HCT116 (cell line): ENCODE results near the gene NUP153. TPM values are rescaled to one million over a fixed set of nuclear protein-coding genes. Genes with fewer than 3 reads are reported as not detected.

Experiments
- ATAC-seq: fragments of 200-7000 bp; cut with Tn5 transposase; 2 replicates; pipeline ENCODE4 v1.9.1; 2020; ENCODE audit warnings: mild to moderate bottlenecking, moderate library complexity
- BruUV-seq: library from RNA; stranded (reverse); fragments of 400-500 nt; replicated peaks from 2 replicates; lab custom pipeline; 2021; lab: Mats Ljungman, UMichigan
- CTCF ChIA-PET: fragments of 300-600 bp; sonication (Branson Sonifier 250); formaldehyde crosslinking; loops from one replicate; lab custom pipeline; 2021; ENCODE audit warnings: antibody characterized with exemption; lab: Charles Lee
- POLR2A ChIA-PET: fragments of 300-600, 350-600 bp; sonication (Branson Sonifier 250); formaldehyde crosslinking; loops from one replicate; lab custom pipeline; 2021; ENCODE audit warnings: antibody characterized with exemption; lab: Charles Lee
- RAD21 ChIA-PET, 2 experiments: fragments of 300-600 bp; sonication (Branson Sonifier 250); formaldehyde crosslinking; loops; one replicate each; lab custom pipeline; 2023; ENCODE audit warnings: low total read pairs in 2 of 2; ENCODE audit not compliant: uncharacterized antibody in 2 of 2, unreplicated experiment in 2 of 2, low non-redundant PET in 1 of 2; lab: Charles Lee
- DNase-seq: peaks from one replicate; pipeline ENCODE4 v3.0.0-alpha.2; 2010; ENCODE audit warnings: low read depth, low spot score
- H2AFZ ChIP-seq: fragments of 200-600 bp; shearing (Covaris generic), sonication (generic); 2 replicates; pipeline ENCODE4 v1.6.1; 2017; ENCODE audit warnings: low read depth, mixed run types, mixed read lengths, antibody characterized with exemption, low read length; ENCODE audit not compliant: poor library complexity, severe bottlenecking
- H3K27ac ChIP-seq: 2 replicates; pipeline ENCODE4 v1.5.1; 2012; ENCODE audit warnings: low read depth, low read length
- H3K27me3 ChIP-seq: fragments of 200-600 bp; sonication (generic); 2 replicates; pipeline ENCODE4 v1.6.1; 2016; ENCODE audit warnings: mixed run types, low read length, mixed read lengths; ENCODE audit not compliant: insufficient read depth
- H3K36me3 ChIP-seq, 2 experiments: fragments of 200-500 bp in 1 of 2; fragments of 200-600 bp in 1 of 2; sonication (Bioruptor generic) in 1 of 2; sonication (generic) in 1 of 2; 2 replicates each; pipeline versions ENCODE4 v1.5.1 to v1.6.1; 2014 to 2016; ENCODE audit warnings: low read length in 2 of 2, inconsistent platforms in 1 of 2, mixed read lengths in 1 of 2, mixed run types in 1 of 2; ENCODE audit not compliant: insufficient read depth in 2 of 2, control insufficient read depth in 1 of 2
- H3K4me1 ChIP-seq, 2 experiments: fragments of 200-600 bp in 1 of 2; sonication (generic) in 1 of 2; 2 replicates each; pipeline versions ENCODE4 v1.5.1 to v1.6.1; 2012 to 2017; ENCODE audit warnings: low read length in 2 of 2, inconsistent platforms in 1 of 2, mild to moderate bottlenecking in 1 of 2, mixed read lengths in 1 of 2, mixed run types in 1 of 2, moderate library complexity in 1 of 2; ENCODE audit not compliant: insufficient read depth in 2 of 2, control insufficient read depth in 1 of 2
- H3K4me2 ChIP-seq: fragments of 200-600 bp; sonication (generic); 2 replicates; pipeline ENCODE4 v1.6.1; 2017; ENCODE audit warnings: mixed run types, low read length, mixed read lengths
- H3K4me3 ChIP-seq, 2 experiments: fragments of 200-600 bp in 1 of 2; sonication (generic) in 1 of 2; replicated peaks in 1 of 2; 2 replicates each; pipeline ENCODE4 v1.5.1; 2011 to 2016; ENCODE audit warnings: low read length in 2 of 2, control low read depth in 1 of 2, low read depth in 1 of 2, mild to moderate bottlenecking in 1 of 2, mixed read lengths in 1 of 2, mixed run types in 1 of 2
- H3K79me2 ChIP-seq: fragments of 200-600 bp; sonication (generic); 2 replicates; pipeline ENCODE4 v1.6.1; 2017; ENCODE audit warnings: mild to moderate bottlenecking, mixed run types, low read length, moderate library complexity, mixed read lengths; ENCODE audit not compliant: insufficient read depth
- H3K9ac ChIP-seq: fragments of 200-600 bp; sonication (generic); 2 replicates; pipeline ENCODE4 v1.6.1; 2016; ENCODE audit warnings: low read length, mixed read lengths
- H3K9me2 ChIP-seq: fragments of 200-600 bp; sonication (generic), shearing (Covaris generic); 2 replicates; pipeline ENCODE4 v1.6.1; 2017; ENCODE audit warnings: mixed run types, mild to moderate bottlenecking, moderate library complexity; ENCODE audit not compliant: insufficient read depth
- H3K9me3 ChIP-seq, 2 experiments: fragments of 200-500 bp in 1 of 2; fragments of 200-600 bp in 1 of 2; sonication (Bioruptor generic) in 1 of 2; sonication (generic) in 1 of 2; 2 replicates each; pipeline ENCODE4 v1.6.1; 2014 to 2017; ENCODE audit warnings: low read length in 2 of 2, mixed read lengths in 2 of 2, inconsistent platforms in 1 of 2, low read depth in 1 of 2, mild to moderate bottlenecking in 1 of 2, mixed run types in 1 of 2, moderate library complexity in 1 of 2; ENCODE audit not compliant: control insufficient read depth in 1 of 2, insufficient read depth in 1 of 2
- H4K20me1 ChIP-seq: fragments of 200-600 bp; sonication (generic), shearing (Covaris generic); 2 replicates; pipeline ENCODE4 v1.6.1; 2017; ENCODE audit warnings: mixed run types, mild to moderate bottlenecking, moderate library complexity; ENCODE audit not compliant: insufficient read depth
- CBX3 ChIP-seq: IDR thresholded peaks from 2 replicates; pipeline ENCODE4 v1.6.1; 2012; ENCODE audit warnings: low read depth
- CEBPB ChIP-seq: IDR thresholded peaks from 2 replicates; pipeline ENCODE4 v1.6.1; 2012; ENCODE audit warnings: low read depth
- ELF1 ChIP-seq: IDR thresholded peaks from 2 replicates; pipeline ENCODE4 v1.6.1; 2012; ENCODE audit warnings: low read depth, borderline replicate concordance
- EZH2phosphoT487 ChIP-seq: fragments of 200-600 bp; IDR thresholded peaks from 2 replicates; pipeline ENCODE4 v1.6.1; 2018; ENCODE audit warnings: antibody characterized with exemption, borderline replicate concordance
- JUND ChIP-seq: IDR thresholded peaks from 2 replicates; pipeline ENCODE4 v1.6.1; 2012
- POLR2A ChIP-seq: IDR thresholded peaks from 2 replicates; pipeline ENCODE4 v1.7.0; 2011; ENCODE audit warnings: borderline replicate concordance; ENCODE audit not compliant: insufficient read depth, insufficient read length; ENCODE audit errors: extremely low read depth
- RAD21 ChIP-seq: IDR thresholded peaks from 2 replicates; pipeline ENCODE4 v1.6.1; 2012; ENCODE audit warnings: low read depth, mild to moderate bottlenecking
- SP1 ChIP-seq: IDR thresholded peaks from 2 replicates; pipeline ENCODE4 v1.6.1; 2012; ENCODE audit warnings: low read depth
- SRF ChIP-seq: IDR thresholded peaks from 2 replicates; pipeline ENCODE4 v1.6.1; 2012; ENCODE audit warnings: low read depth
- TCF7L2 ChIP-seq: IDR thresholded peaks from 2 replicates; pipeline ENCODE4 v1.7.0; 2011; ENCODE audit warnings: borderline replicate concordance, inconsistent platforms; ENCODE audit not compliant: insufficient read depth, insufficient read length; ENCODE audit errors: extremely low read depth
- YY1 ChIP-seq: IDR thresholded peaks from 2 replicates; pipeline ENCODE4 v1.6.1; 2011; ENCODE audit warnings: low read length, low read depth, moderate library complexity, mild to moderate bottlenecking; ENCODE audit not compliant: insufficient replicate concordance; ENCODE audit errors: extremely low read depth
- ZFX ChIP-seq: fragments of 450-650 bp; IDR thresholded peaks from 2 replicates; pipeline ENCODE4 v1.6.1; 2017
- intact Hi-C: fragments of 100-400 bp; cut with micrococcal nuclease; formaldehyde crosslinking; loops from 2 replicates; pipeline ENCODE4 v1.10.0; 2022
- total RNA-seq: library from RNA; stranded (reverse); gene quantifications from one replicate; pipeline ENCODE4 v1.2.1, GENCODE V29; 2021; ENCODE audit not compliant: unreplicated experiment
- TF ChIP-seq, protein P1 (sequence below), 3 experiments: fragments of 200-600 bp in 1 of 3; sonication (generic) in 1 of 3; IDR thresholded peaks in 2 of 3; conservative IDR thresholded peaks in 1 of 3; 2 replicates each; pipeline ENCODE4 v1.5.1; 2012 to 2017; ENCODE audit warnings: low read depth in 2 of 3, low read length in 2 of 3, antibody characterized with exemption in 1 of 3, borderline replicate concordance in 1 of 3, control low read depth in 1 of 3, mild to moderate bottlenecking in 1 of 3, mixed read lengths in 1 of 3, mixed run types in 1 of 3, moderate library complexity in 1 of 3; ENCODE audit not compliant: insufficient read depth in 1 of 3
- TF ChIP-seq, protein P2 (sequence below): IDR thresholded peaks from 2 replicates; pipeline ENCODE4 v1.6.1; 2012
- TF ChIP-seq, protein P3 (sequence below): IDR thresholded peaks from 2 replicates; pipeline ENCODE4 v1.6.1; 2011; ENCODE audit warnings: mild to moderate bottlenecking, low read length, moderate library complexity; ENCODE audit not compliant: insufficient replicate concordance; ENCODE audit errors: extremely low read depth

The NUP153 gene
- total RNA-seq, 1 experiment from 2014 or later, result 51.6 TPM

DNA sequence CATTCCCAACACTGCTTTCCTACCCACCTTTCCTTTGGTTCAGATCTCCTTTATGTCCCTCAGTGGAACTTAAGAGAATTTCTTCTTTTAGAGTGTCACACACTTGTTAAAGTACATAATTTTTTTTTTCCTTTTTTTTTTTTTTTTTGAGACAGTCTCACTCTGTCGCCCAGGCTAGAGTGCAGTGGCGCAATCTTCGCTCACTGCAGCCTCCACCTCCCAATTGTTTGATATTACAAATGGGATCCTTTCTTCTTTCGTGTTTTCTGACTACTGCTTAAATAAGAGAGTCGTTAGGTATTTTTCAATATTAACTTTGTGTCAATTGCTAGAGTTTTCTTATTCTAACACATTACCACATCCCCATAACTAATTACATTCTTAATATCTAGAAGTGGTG, 29.1 kb downstream of the NUP153 start:
- POLR2A ChIA-PET, result no interaction called here
- CTCF ChIA-PET, result no interaction called here
- BruUV-seq, result no TSS peak
- ATAC-seq (no peak), DNase-seq (no peak)
- Histone ChIP-seq H3K4me2 (no peak overlapping the region), H3K4me3 (no peak overlapping the region), H3K9ac (no peak overlapping the region), H3K27me3 (no peaks in the 10 kb centered on the region), H4K20me1 (peaks cover 35% of the 10 kb centered on the region), H3K9me3 (no peaks in the 10 kb centered on the region), H3K79me2 (peaks cover 100% of the 10 kb centered on the region), H3K27ac (no peak overlapping the region), H3K9me2 (no peaks in the 10 kb centered on the region), H3K4me1 (no peaks in the 10 kb centered on the region), H3K36me3 (peaks cover 21 to 31% of the 10 kb centered on the region in 2 experiments), H2AFZ (no peak overlapping the region)
- TF ChIP-seq YY1, result no peak
- TF ChIP-seq JUND, result no peak
- no peak for TF ChIP-seq POLR2A
- TF ChIP-seq, protein P1, sequence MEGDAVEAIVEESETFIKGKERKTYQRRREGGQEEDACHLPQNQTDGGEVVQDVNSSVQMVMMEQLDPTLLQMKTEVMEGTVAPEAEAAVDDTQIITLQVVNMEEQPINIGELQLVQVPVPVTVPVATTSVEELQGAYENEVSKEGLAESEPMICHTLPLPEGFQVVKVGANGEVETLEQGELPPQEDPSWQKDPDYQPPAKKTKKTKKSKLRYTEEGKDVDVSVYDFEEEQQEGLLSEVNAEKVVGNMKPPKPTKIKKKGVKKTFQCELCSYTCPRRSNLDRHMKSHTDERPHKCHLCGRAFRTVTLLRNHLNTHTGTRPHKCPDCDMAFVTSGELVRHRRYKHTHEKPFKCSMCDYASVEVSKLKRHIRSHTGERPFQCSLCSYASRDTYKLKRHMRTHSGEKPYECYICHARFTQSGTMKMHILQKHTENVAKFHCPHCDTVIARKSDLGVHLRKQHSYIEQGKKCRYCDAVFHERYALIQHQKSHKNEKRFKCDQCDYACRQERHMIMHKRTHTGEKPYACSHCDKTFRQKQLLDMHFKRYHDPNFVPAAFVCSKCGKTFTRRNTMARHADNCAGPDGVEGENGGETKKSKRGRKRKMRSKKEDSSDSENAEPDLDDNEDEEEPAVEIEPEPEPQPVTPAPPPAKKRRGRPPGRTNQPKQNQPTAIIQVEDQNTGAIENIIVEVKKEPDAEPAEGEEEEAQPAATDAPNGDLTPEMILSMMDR (IDR thresholded peaks at IDR 0.05 in 2 of 3, conservative IDR thresholded peaks at IDR 0.05 in 1 of 3; ENCODE audit: borderline replicate concordance in 1 of 3, insufficient read depth in 1 of 3, low read depth in 2 of 3, low read length in 2 of 3), result no peak
- no peak for TF ChIP-seq TCF7L2
- intact Hi-C loops, result no loop called here
- RAD21 ChIA-PET, result no interaction called here

DNA sequence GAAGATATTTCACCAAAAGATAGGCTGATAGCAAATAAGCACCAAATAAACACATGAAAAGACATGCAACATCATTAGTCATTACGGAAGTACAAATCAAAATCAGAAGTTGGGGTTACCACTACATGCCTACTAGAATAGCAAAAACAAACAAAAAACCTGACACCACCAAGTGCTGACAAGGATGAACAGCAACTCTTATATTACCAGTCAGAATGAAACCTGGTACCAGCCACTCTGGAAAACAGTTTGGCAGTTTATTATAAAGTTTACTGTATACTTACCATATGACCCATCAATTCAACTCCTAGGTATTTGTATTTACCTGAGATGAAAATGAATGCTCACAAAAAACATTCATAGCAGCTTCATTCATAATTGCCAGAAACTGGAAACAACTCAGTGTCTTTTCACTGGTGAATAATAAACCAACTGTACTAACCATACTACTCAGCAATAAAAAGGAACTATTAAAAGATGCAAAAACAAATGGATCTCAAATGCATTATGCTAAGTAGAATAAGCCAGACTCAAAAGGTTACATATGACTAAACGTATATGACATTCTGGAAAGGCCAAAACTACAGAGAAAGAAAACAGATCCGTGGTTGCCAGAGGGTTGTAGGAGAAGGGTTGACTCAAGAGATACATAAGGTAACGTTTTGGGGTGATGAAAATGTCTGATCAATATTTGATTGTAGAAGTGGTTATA, 33.0 kb downstream of the NUP153 start:
- DNase-seq (no peak), ATAC-seq (no peak)
- intact Hi-C loops, result no loop called here
- Histone ChIP-seq H3K4me1 (no peaks in the 10 kb centered on the region), H3K4me2 (no peak overlapping the region), H3K9ac (no peak overlapping the region), H3K27me3 (no peaks in the 10 kb centered on the region), H3K9me2 (no peaks in the 10 kb centered on the region), H3K4me3 (no peak overlapping the region), H3K36me3 (peaks cover 39 to 53% of the 10 kb centered on the region in 2 experiments), H3K79me2 (peaks cover 100% of the 10 kb centered on the region), H3K9me3 (no peaks in the 10 kb centered on the region), H2AFZ (no peak overlapping the region), H3K27ac (no peak overlapping the region), H4K20me1 (peaks cover 14% of the 10 kb centered on the region)
- POLR2A ChIA-PET, result no interaction called here
- RAD21 ChIA-PET, result no interaction called here
- BruUV-seq, result no TSS peak
- CTCF ChIA-PET, result no interaction called here
- TF ChIP-seq RAD21 (no peak), YY1 (no peak), POLR2A (no peak), ELF1 (no peak), CBX3 (no peak), EZH2phosphoT487 (no peak), JUND (no peak), ZFX (no peak), SP1 (no peak), SRF (no peak), CEBPB (no peak)
- TF ChIP-seq, protein P2, sequence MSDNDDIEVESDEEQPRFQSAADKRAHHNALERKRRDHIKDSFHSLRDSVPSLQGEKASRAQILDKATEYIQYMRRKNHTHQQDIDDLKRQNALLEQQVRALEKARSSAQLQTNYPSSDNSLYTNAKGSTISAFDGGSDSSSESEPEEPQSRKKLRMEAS, result no peak
- TF ChIP-seq, protein P3, sequence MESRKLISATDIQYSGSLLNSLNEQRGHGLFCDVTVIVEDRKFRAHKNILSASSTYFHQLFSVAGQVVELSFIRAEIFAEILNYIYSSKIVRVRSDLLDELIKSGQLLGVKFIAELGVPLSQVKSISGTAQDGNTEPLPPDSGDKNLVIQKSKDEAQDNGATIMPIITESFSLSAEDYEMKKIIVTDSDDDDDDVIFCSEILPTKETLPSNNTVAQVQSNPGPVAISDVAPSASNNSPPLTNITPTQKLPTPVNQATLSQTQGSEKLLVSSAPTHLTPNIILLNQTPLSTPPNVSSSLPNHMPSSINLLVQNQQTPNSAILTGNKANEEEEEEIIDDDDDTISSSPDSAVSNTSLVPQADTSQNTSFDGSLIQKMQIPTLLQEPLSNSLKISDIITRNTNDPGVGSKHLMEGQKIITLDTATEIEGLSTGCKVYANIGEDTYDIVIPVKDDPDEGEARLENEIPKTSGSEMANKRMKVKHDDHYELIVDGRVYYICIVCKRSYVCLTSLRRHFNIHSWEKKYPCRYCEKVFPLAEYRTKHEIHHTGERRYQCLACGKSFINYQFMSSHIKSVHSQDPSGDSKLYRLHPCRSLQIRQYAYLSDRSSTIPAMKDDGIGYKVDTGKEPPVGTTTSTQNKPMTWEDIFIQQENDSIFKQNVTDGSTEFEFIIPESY, result no peak
